Measurements from ENCODE around the gene XRCC6. TPM values are rescaled to one million over a fixed set of nuclear protein-coding genes. Genes with fewer than 3 reads are reported as not detected.
"Not testable (repeated sequence)": the region's sequence is repeated elsewhere in the genome, so short reads cannot be mapped to it uniquely, and the experiment has no call there.

Gene XRCC6
- polyA plus RNA-seq, 4 donors = 314 to 396 (median 372) TPM

DNA sequence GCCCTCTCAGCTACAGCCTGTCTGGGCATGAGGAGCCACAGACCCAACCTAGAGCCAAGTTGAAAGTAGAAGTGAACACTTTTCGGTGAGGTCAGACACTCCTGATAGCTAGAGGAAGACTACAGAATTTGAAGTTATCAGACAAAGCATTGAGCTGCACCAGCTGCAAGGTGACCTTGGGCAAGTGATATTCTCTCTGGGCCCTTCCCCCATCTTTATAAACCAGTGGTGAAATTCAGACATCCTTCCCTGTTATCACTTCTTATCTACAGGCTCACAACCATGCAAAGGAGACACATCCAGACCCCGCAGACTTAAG, 23.5 kb upstream of the XRCC6 start:
- no peak for DNase-seq (ENCODE audit: low read depth in 4 of 4, low spot score in 2 of 4)

DNA sequence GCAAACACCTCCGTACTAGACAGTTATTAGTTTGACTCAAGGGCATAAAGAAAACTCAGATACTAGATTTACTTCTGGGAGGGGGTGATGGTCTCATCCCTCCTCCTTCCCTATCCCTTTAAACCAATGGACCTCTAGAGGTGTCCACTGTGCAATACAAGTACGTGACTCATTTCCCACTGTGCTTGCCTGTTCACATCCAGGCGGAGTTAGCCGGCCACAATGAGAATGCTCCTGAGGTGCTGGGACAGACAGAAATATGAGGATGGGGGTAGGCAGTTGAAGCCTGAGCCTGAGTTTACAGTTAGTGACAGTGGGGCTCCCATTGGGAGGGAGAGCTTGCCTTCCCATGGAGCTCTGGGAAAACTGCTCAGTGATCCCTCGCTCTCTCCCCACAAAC, 23.0 kb upstream of the XRCC6 start:
- no peak for DNase-seq (ENCODE audit: low read depth in 4 of 4, low spot score in 2 of 4)

DNA sequence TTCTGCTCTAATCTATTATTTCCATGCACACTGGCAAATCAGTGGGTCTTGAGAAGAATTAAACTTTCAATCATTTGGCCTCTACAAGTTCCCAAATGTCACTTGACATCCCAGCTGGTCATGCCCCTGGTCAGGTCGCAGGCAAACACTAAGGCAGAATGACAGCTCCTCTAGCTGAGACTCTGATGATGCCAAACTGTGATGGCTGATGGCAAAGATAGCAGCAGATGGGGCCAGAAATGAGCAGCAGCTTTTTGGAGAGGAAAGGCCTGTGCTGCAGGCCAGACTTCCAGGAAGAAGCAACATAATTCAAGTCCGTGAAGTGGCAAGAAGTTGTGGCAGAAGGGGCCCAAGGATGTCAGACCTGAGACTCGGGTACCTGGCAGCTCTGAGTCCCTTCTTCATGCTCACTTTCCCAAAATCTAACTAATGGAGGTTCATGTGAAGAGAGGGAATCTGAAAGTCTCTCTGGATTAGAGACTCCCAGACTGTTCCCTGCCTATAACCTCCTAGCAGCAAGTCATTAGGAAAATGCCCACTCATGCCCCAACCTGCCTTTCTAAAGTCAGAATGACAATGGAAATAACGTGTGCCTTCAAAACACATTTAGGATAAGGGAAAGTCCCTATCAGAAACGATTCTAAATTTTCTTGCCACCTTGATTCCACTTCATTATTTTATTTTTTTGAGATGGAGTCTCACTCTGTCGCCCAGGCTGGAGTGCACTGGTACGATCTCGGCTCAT, 22.0 kb upstream of the XRCC6 start:
- DNase-seq (ENCODE audit: low read depth in 4 of 4, low spot score in 2 of 4) = no peak

DNA sequence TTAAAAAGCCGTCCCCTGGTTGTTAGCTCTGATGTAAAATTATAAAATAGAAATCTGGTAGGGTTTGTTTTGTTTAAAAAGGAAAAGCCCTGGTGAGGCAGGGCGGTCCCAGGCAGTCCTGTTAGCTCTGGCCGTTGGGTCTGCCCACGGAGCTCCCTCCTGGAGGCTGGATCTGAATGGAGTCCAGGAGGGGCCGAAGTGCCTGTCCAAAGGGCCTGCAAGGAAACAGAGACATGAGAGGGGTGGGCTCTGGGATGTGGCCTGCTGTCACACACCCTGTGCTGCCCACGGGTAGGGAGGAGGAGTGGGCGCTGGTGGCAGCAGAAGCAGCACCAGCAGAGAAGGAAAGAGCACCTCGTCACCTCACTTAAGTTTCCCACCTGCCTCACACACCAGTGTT, 20.1 kb upstream of the XRCC6 start:
- no peak for DNase-seq (ENCODE audit: low read depth in 4 of 4, low spot score in 2 of 4)

DNA sequence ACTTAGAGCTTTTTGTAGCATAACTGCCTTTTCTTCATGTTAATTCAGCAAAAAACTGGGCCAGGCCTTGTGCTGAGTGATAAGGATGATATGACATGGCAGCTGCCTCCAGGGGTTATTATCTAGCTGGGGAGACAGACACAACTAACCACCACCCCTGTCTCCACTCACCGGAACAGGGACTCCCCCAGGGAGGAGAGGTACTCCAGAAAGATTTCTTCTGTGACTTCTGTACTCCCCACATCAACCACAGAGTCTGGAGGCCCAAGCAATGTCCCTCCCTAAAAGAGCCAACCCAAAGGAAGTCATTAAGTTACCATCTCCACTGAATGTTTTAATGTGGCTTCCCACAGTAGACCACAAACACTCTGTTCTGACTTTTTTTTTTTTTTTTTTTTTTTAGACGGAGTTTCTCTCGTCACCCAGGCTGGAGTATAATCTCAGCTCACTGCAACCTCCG, 17.2 kb upstream of the XRCC6 start:
- DNase-seq (ENCODE audit: low read depth in 4 of 4, low spot score in 2 of 4) = no peak

DNA sequence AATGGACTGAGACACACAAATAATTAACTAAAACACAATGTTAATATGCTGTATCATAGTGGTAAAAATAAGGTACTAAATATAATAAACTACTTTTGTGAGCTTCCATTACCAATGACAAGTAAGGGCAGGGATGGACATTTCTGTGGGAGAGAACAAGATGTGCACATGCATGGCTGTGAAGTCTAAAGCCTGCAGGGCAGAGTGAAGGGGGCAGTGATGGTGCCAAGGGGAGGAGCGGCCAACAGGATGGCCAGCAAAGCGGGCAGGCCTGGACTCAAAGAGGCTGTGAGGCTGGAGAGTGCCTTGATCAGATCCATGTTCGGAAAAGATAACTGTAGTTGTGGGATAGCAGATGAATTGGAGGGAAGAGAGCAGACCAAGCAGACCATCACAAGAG, 12.7 kb upstream of the XRCC6 start:
- DNase-seq (ENCODE audit: low read depth in 4 of 4, low spot score in 2 of 4) = no peak

DNA sequence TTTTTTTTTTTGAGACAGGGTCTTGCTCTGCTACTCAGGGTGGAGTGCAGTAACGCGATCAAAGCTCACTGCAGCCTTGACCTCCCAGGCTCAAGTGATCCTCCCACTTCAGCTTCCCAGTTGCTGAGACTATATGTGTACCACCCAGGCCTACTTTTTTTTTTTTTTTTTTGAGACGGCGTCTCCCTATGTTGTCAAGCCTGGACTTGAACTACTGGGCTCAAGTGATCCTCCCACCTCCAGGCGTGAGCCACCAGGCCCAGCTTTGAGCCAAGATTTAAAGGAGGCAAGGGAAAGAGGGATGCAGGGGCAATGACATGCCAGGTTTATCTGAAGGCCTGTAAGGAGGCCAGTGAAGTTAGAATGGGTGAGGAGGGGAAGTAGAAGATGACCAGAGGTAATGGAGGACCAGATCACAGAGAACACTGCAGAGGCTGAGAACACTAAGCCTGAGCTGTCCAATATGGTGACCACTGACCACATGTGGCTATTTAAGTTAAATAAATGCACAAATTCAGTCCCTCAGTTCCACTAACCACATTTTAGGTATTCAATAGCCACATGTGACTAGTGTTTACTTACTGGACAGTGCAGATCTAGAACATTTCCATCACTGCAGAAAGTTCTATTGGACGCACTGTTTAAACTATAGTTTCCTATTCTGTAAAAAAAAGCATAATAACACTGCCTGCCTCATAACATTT, 8.3 kb upstream of the XRCC6 start:
- no peak for DNase-seq (ENCODE audit: low read depth in 4 of 4, low spot score in 2 of 4)

DNA sequence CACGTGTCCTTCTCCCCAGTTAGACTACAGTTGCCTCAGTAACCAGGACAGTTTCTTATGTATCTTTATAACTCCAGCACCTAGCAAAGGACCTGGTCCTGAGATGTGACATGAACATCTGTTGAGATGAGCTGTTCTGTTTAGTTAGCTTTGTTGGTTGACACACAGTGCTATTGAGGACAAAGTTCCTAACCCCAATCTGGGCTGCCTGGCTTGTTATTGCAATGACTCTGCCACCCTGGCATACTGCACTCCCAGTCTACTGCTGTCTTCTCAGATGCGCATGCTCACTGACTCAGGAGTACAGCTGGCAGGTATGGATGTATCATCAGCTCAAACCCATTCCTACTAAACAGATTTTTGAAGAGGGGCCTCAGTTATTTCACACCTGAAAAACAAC, 7.6 kb upstream of the XRCC6 start:
- DNase-seq (ENCODE audit: low read depth in 4 of 4, low spot score in 2 of 4) = no peak

DNA sequence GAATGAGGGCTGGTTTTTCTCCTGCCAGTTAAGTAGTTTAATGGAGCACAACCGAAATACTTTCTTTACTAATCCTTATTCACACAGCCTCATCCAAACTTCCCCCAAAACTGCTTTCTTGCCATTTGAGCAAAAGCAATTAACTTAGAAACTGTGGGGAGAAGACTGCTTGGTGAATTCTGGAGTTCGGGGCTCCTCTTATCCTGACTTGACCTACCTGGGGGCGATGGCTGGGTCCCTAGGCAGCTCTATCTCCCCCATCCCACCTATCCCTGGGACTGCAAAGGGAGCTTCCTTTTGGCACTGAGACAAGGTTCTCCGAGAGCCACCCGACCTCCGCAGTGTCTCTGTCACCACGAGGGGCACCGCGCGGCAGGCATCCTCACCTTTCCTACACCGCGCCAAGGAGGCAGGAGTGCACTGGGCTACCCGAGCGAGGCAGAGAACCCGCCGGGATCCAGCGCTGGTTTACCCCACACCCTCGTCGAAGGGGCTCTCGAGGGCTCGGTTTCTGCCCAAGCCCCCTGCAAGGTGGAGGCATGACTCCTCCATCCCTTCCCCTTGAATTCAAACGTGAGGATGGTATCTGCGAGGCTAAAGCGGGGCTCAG, 1.0 kb upstream of the XRCC6 start:
- DNase-seq (ENCODE audit: low read depth in 4 of 4, low spot score in 2 of 4) = peak in 1 of 4 donors; percentile 30

DNA sequence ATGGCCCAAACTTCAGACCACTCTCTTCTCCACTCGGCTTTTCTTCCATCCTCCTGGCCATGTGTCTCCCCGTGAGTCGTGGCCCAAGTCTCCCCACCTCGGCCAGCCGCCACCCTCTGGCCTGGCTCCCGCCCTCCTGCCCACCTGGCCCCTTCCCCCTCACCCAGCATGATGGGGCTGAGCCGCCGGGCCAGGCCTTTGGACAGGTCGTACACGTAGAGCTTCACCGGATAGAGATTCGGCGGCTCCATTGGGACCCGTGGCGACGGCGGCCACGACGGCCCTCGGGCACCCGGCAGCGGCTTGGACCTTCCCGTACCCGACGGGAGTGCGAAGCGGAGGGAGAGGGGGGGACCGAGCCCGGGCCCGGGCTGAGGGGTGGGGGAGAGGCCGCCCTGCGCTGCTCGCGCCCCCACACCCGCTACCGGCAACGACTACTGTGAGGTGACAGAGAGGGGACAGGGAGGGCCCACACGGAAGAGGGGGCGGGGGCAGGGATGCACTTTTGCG, 451 bp upstream of the XRCC6 start, which contains the start of gene DESI1:
Gene DESI1 (minus strand): TSS at position 455 of the 510 bp plus-strand sequence. CDS start 204 bp downstream, at position 251.
- DNase-seq (ENCODE audit: low read depth in 4 of 4, low spot score in 2 of 4) = peak in 3 of 4 donors; percentile 31 to 32 (median 31)

DNA sequence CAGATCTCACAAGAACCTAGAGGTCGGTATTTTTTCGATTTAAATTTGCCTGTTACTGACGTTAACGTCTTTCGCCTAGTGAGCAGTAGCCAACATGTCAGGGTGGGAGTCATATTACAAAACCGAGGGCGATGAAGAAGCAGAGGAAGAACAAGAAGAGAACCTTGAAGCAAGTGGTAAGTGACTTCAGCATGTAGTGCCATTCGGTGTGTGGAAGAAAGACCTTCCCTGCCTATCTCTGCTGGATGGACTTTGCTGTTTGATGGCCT, 750 bp downstream of the XRCC6 start:
- DNase-seq (ENCODE audit: low read depth in 4 of 4, low spot score in 2 of 4) = no peak

DNA sequence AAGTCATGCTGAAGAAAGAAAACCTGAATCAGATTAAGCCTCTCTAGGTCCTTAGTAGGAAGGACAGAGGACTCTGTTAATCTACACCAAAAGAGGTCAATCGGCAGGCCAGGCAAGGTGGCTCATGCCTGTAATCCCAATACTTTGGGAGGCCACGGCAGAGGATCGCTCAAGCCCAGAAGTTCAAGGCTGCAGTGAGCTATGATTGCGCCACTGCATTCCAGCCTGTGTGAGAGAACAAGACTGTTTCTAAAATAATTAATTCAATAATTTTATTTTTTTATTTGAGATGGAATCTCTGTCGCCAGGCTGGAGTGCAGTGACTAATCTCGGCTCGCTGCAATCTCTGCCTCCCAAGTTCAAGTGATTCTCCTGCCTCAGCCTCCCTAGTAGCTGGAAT, 4.5 kb downstream of the XRCC6 start:
- DNase-seq (ENCODE audit: low read depth in 4 of 4, low spot score in 2 of 4) = no peak

DNA sequence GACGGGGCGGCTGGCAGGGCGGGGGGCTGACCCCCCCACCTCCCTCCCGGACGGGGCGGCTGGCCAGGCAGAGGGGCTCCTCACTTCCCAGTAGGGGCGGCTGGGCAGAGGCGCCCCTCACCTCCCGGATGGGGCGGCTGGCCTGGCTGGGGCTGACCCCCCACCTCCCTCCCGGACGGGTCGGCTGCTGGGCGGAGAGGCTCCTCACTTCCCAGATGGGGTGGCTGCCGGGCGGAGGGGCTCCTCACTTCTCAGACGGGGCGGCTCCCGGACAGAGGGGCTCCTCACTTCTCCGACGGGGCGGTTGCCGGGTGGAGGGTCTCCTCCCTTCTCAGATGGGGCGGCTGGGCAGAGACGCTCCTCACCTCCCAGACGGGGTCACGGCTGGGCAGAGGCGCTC, 10.0 kb downstream of the XRCC6 start:
- not testable (repeated sequence) for DNase-seq (ENCODE audit: low read depth in 4 of 4, low spot score in 2 of 4)

DNA sequence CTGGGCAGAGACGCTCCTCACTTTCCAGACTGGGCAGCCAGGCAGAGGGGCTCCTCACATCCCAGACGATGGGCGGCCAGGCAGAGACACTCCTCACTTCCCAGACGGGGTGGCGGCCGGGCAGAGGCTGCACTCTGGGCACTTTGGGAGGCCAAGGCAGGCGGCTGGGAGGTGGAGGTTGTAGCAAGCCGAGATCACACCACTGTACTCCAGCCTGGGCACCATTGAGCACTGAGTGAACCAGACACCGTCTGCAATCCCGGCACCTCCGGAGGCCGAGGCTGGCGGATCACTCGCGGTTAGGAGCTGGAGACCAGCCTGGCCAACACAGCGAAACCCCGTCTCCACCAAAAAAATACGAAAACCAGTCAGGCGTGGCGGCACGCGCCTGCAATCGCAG, 10.5 kb downstream of the XRCC6 start:
- not testable (repeated sequence) for DNase-seq (ENCODE audit: low read depth in 4 of 4, low spot score in 2 of 4)

DNA sequence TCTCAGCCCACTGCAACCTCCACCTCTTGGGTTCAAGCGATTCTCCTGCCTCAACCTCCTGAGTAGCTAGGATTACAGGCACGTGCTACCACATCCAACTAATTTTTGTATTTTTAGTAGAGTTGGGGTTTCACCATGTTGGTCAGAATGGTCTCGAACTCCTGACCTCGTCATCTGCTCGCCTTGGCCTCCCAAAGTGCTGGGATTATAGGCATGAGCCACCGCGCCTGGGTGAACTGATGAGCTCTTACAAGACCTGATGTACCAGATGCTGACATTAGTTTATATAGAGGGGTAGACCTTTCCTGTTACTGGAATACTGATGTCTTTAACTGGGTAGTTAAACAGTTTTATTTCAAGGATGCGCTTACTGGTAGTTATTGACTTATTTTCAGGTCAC, 13.5 kb downstream of the XRCC6 start:
- not testable (repeated sequence) for DNase-seq (ENCODE audit: low read depth in 4 of 4, low spot score in 2 of 4)

DNA sequence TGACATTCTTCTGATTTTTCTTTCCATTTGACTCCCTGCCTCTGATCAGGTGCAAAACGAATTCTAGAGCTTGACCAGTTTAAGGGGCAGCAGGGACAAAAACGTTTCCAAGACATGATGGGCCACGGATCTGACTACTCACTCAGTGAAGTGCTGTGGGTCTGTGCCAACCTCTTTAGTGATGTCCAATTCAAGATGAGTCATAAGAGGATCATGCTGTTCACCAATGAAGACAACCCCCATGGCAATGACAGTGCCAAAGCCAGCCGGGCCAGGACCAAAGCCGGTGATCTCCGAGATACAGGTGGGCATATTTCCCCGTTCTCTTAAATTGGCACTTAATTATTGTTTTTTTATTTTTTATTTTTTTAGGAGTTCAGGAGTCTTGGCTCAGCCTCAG, 15.4 kb downstream of the XRCC6 start:
- DNase-seq (ENCODE audit: low read depth in 4 of 4, low spot score in 2 of 4) = no peak

DNA sequence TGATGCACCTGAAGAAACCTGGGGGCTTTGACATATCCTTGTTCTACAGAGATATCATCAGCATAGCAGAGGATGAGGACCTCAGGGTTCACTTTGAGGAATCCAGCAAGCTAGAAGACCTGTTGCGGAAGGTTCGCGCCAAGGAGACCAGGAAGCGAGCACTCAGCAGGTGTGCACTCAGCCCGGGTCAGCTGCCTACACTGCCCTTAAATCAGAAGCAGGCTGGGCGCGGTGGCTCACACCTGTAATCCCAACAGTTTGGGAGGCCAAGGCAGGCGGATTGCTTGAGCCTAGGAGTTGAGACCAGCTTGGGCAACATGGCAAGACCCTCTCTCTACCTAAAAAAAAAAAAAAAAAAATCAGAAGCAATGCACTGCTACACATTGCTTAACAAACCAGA, 16.5 kb downstream of the XRCC6 start:
- DNase-seq (ENCODE audit: low read depth in 4 of 4, low spot score in 2 of 4) = not testable (repeated sequence)

DNA sequence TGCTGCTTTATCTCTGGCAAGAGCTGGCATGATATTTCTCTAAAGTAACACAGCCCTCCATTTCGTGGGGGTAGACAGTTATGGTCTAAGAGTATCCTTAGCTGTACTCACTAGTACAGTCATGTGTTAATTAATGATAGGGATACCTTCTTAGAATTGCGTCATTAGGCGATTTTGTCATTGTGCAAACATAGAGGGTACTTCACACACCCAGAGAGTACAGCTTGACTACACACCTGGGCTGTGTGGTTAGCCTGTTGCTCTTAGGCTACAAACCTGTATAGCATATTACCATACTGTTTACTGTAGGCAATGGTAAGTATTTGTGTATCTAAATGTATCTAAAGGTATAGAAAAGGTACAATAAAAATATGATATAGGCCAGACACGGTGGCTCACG, 17.0 kb downstream of the XRCC6 start:
- no peak for DNase-seq (ENCODE audit: low read depth in 4 of 4, low spot score in 2 of 4)

DNA sequence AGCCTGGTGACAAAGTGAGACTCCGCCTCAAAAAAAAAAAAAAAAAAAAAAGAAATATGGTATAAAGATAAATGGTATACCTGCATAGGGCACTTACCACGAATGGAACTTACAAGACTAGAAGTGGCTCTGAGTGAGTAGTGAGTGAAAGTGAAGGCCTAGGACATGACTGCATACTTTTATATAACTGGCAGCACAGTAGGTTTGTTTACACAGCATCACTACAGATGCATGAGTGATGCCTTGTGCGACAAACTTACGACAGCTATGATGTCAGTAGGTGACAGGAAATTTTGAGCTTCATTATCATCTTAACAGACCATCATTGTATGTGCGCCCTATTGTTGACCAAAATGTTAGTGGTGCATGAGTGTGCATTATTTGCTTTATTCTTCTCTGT, 17.7 kb downstream of the XRCC6 start:
- no peak for DNase-seq (ENCODE audit: low read depth in 4 of 4, low spot score in 2 of 4)

DNA sequence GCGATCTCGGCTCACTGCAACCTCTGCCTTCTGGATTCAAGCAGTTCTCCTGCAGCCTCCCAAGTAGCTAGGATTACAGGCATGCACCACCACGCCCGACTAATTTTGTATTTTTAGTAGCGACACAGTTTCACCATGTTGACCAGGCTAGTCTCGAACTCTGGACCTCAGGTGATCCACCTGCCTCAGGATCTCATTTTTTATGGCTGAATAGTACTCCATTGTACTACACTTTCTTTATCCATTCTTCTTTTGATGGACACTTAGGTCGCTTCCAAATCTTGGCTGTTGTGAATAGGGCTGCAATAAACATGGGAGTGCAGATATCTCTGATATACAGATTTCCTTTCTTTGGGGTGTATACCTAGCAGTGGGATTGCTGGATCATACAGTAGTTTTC, 20.8 kb downstream of the XRCC6 start:
- DNase-seq (ENCODE audit: low read depth in 4 of 4, low spot score in 2 of 4) = no peak

DNA sequence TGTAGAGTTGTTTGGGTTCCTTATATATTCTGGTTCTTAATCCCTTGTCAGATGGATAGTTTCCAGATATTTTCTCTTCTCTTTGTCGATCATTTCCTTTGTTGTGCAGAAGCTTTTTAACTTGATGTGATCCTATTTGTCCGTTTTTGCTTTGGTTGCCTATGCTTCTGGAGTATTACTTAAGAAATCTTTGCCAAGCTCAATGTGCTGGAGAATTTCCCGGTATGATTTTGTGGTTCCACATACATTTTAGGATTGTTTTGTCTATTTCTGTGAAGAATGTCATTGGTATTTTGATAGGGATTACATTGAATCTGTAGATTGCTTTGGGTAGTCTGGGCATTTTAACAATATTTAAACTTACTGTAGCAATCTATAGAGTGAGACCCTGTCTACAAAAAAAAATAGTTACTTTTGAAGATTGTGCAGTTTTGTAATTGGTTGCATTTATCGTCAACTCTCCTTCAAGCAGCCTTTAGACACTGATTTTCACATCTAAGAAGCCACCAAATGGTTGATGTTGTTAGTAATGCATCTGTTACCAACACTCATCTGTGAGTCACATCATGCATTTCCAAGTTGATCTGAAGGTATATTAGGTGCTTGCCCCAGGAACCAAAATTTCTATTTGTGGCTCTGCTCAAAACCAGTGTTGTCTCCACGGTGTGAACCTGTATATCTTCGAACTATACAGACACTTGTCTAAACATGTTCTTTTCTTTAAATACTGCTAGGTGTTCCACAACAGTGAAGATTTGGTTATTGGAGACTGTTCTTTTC, 21.4 kb downstream of the XRCC6 start:
- DNase-seq (ENCODE audit: low read depth in 4 of 4, low spot score in 2 of 4) = no peak
